Bronchial epithelial cell (primary cell): Measurements from ENCODE around the gene SORCS2. TPM values are rescaled to one million over a fixed set of nuclear protein-coding genes. Genes with fewer than 3 reads are reported as not detected.

Experiments
- DNase-seq: peaks from one replicate; pipeline ENCODE4 v3.0.0-alpha.2; 2010; ENCODE audit warnings: low read depth
- FAIRE-seq: peaks from 2 replicates; lab custom pipeline; 2011; peaks lifted over from hg19 to GRCh38; lab: Jason Lieb, UNC
- H3K27me3 ChIP-seq: 2 replicates; pipeline ENCODE4 v1.5.1; 2011; ENCODE audit warnings: low read length; ENCODE audit not compliant: control insufficient read depth, insufficient read depth
- H3K36me3 ChIP-seq: 2 replicates; pipeline ENCODE4 v1.5.1; 2011; ENCODE audit warnings: low read length; ENCODE audit not compliant: control insufficient read depth, insufficient read depth
- H3K4me3 ChIP-seq: 2 replicates; pipeline ENCODE4 v1.5.1; 2011; ENCODE audit warnings: mild to moderate bottlenecking, low read depth, low read length, control low read depth
- CTCF ChIP-seq: IDR thresholded peaks from 2 replicates; pipeline ENCODE4 v1.5.1; 2011; ENCODE audit warnings: mild to moderate bottlenecking, moderate library complexity, low read length, control low read depth, inconsistent platforms; ENCODE audit not compliant: insufficient read depth, severe bottlenecking
- total RNA-seq: library from RNA; depleted of rRNA; stranded (reverse); fragments of >200 nt; gene quantifications from 2 replicates; pipeline ENCODE4 v1.2.1, GENCODE V29; 2014

The SORCS2 gene
- total RNA-seq, 1 donor from 2014 or later: under 0.01 TPM

- FAIRE-seq: no peak
- TF ChIP-seq CTCF: no peak
- no peak for DNase-seq
- H3K4me3 ChIP-seq: no peak overlapping the region
- no peaks in the 10 kb centered on the region for H3K36me3 ChIP-seq
- no peaks in the 10 kb centered on the region for H3K27me3 ChIP-seq
Observed at GRCh38 chr4:7281691-7282665, 89.6 kb downstream of the SORCS2 start.

GRCh38 chr4:7282786-7283440 is 90.6 kb downstream of the SORCS2 start:
- no peaks in the 10 kb centered on the region for H3K27me3 ChIP-seq
- FAIRE-seq (no peak), DNase-seq (no peak)
- no peak overlapping the region for H3K4me3 ChIP-seq
- TF ChIP-seq CTCF: no peak
- no peaks in the 10 kb centered on the region for H3K36me3 ChIP-seq

GRCh38 chr4:7285244-7286094 is 93.1 kb downstream of the SORCS2 start:
- no peak for TF ChIP-seq CTCF
- FAIRE-seq: no peak

GRCh38 chr4:7286170-7286569 is 93.8 kb downstream of the SORCS2 start:
- H3K27me3 ChIP-seq: no peaks in the 10 kb centered on the region
- DNase-seq: no peak
- H3K4me3 ChIP-seq: no peak overlapping the region
- H3K36me3 ChIP-seq: no peaks in the 10 kb centered on the region
- FAIRE-seq: no peak
- TF ChIP-seq CTCF: no peak

More at GRCh38 chr4:7285244-7286094, 93.1 kb downstream of the SORCS2 start:
- no peak overlapping the region for H3K4me3 ChIP-seq
- no peaks in the 10 kb centered on the region for H3K36me3 ChIP-seq
- no peak for DNase-seq
- H3K27me3 ChIP-seq: no peaks in the 10 kb centered on the region

GRCh38 chr4:7286798-7287197 is 94.5 kb downstream of the SORCS2 start:
- Histone ChIP-seq H3K36me3 (no peaks in the 10 kb centered on the region), H3K4me3 (no peak overlapping the region), H3K27me3 (no peaks in the 10 kb centered on the region)
- FAIRE-seq (no peak), DNase-seq (no peak)
- no peak for TF ChIP-seq CTCF
